Measurements from ENCODE around the gene UBE2E2. TPM values are rescaled to one million over a fixed set of nuclear protein-coding genes. Genes with fewer than 3 reads are reported as not detected.

Gene UBE2E2
- total RNA-seq, 2 experiments from 2014 or later: 16.5 to 23.2 TPM

GRCh38 chr3:23437484-23438145 lies 234.5 kb downstream of the UBE2E2 start:
- no peak overlapping the region for H3K27ac Mint-ChIP-seq
- POLR2A ChIA-PET: interaction anchor here (0.5 kb wide), 1 partner anchor 142 kb away, joined by 3 read pairs; no protein-coding TSS in a partner anchor

GRCh38 chr3:23438657-23439056 lies 235.5 kb downstream of the UBE2E2 start:
- Mint-ChIP-seq H3K4me3 (no peak overlapping the region), H3K36me3 (ENCODE audit: low read depth) (no peaks in the 10 kb centered on the region), H3K27me3 (no peaks in the 10 kb centered on the region), H3K27ac (no peak overlapping the region), H3K4me1 (ENCODE audit: low read depth) (peaks cover 51% of the 10 kb centered on the region), H3K9me3 (no peaks in the 10 kb centered on the region)
- POLR2A ChIA-PET: no interaction called here
- TF ChIP-seq CTCF (IDR thresholded peaks at IDR 0.05): no peak
- intact Hi-C loops (cut with micrococcal nuclease): no loop called here
- CTCF ChIA-PET: no interaction called here
- ATAC-seq (no peak), DNase-seq (no peak)

More at GRCh38 chr3:23437484-23438145, 234.5 kb downstream of the UBE2E2 start:
- H3K4me3 Mint-ChIP-seq: no peak overlapping the region
- CTCF ChIA-PET: no interaction called here
- H3K36me3 Mint-ChIP-seq (ENCODE audit: low read depth): no peaks in the 10 kb centered on the region
- DNase-seq: no peak
- H3K27me3 Mint-ChIP-seq: no peaks in the 10 kb centered on the region
- TF ChIP-seq CTCF (IDR thresholded peaks at IDR 0.05): no peak
- ATAC-seq: no peak
- no peaks in the 10 kb centered on the region for H3K9me3 Mint-ChIP-seq
- H3K4me1 Mint-ChIP-seq (ENCODE audit: low read depth): peaks cover 42% of the 10 kb centered on the region
- intact Hi-C loops (cut with micrococcal nuclease): no loop called here

GRCh38 chr3:23439080-23439479 lies 236.0 kb downstream of the UBE2E2 start:
- peaks cover 54% of the 10 kb centered on the region for H3K4me1 Mint-ChIP-seq (ENCODE audit: low read depth)
- ChIA-PET CTCF (no interaction called here), POLR2A (no interaction called here)

GRCh38 chr3:23440416-23441294 lies 237.5 kb downstream of the UBE2E2 start:
- Mint-ChIP-seq H3K4me1 (ENCODE audit: low read depth) (peaks cover 52% of the 10 kb centered on the region), H3K4me3 (peak overlapping the region; percentile 44), H3K9me3 (no peaks in the 10 kb centered on the region), H3K27ac (peak overlapping the region; percentile 87), H3K36me3 (ENCODE audit: low read depth) (no peaks in the 10 kb centered on the region), H3K27me3 (no peaks in the 10 kb centered on the region)
- intact Hi-C loops (cut with micrococcal nuclease): loop anchor here (10.0 kb wide), 1 partner anchor 364 kb away; the partner anchor contains the start of gene UBE2E1
- ATAC-seq: peak; percentile 69
- peak; percentile 17 for DNase-seq
- ChIA-PET POLR2A (interaction anchor here (1.6 kb wide), 1 partner anchor 23 kb away, joined by 3 read pairs; no protein-coding TSS in a partner anchor), CTCF (no interaction called here)
- no peak for TF ChIP-seq CTCF (IDR thresholded peaks at IDR 0.05)

More at GRCh38 chr3:23439080-23439479, 236.0 kb downstream of the UBE2E2 start:
- Mint-ChIP-seq H3K36me3 (ENCODE audit: low read depth) (no peaks in the 10 kb centered on the region), H3K27ac (no peak overlapping the region), H3K4me3 (no peak overlapping the region), H3K27me3 (no peaks in the 10 kb centered on the region), H3K9me3 (no peaks in the 10 kb centered on the region)
- DNase-seq: no peak
- no peak for ATAC-seq
- intact Hi-C loops (cut with micrococcal nuclease): no loop called here
- TF ChIP-seq CTCF (IDR thresholded peaks at IDR 0.05): no peak
